Lower leg skin (tissue), 4 donors: ENCODE measurements around the gene PIP5K1B. TPM values are rescaled to one million over a fixed set of nuclear protein-coding genes. Genes with fewer than 3 reads are reported as not detected.

ENCODE experiments used
- DNase-seq, 2 donors: peaks; one replicate each; pipeline ENCODE4 v3.0.0-alpha.2; 2019; ENCODE audit warnings: low spot score in 2 of 2
- H3K4me3 ChIP-seq: fragments of 200-600 bp; sonication (generic); 2 replicates; pipeline ENCODE4 v1.5.1; 2017; ENCODE audit warnings: mild to moderate bottlenecking, low read depth; ENCODE audit not compliant: poor library complexity, severe bottlenecking
- CTCF ChIP-seq, 3 donors: fragments of 450-650 bp; IDR thresholded peaks; one replicate each; pipeline ENCODE4 v1.5.1; 2016; ENCODE audit warnings: antibody characterized with exemption in 3 of 3, mild to moderate bottlenecking in 3 of 3, moderate library complexity in 2 of 3
- POLR2A ChIP-seq, 2 donors: fragments of 450-650 bp; IDR thresholded peaks; one replicate each; pipeline ENCODE4 v1.6.1; 2016 to 2017; ENCODE audit warnings: antibody characterized with exemption in 2 of 2, mild to moderate bottlenecking in 1 of 2, moderate library complexity in 1 of 2
- WGBS, 2 donors: methylation state at CpG; one replicate each; pipeline ENCODE4 v1.1.5; 2018; 5-methylcytosine and 5-hydroxymethylcytosine counted together
- intact Hi-C: fragments of 100-400 bp; cut with DNase I; formaldehyde crosslinking; loops from one replicate; pipeline ENCODE4 v1.15.0; 2023; ENCODE audit warnings: low total_unique reads
- total RNA-seq, 4 donors: library from RNA; depleted of rRNA; stranded (reverse); fragments of >200 nt; gene quantifications; one replicate each; pipeline ENCODE4 v1.1.0, GENCODE V29; 2016

The PIP5K1B gene
- total RNA-seq, 4 donors from 2014 or later = 0.42 to 3.3 (median 2.7) TPM

GRCh38 chr9:69003051-69003450 is 298.0 kb downstream of the PIP5K1B start:
- H3K4me3 ChIP-seq = no peak overlapping the region
- DNase-seq = no peak
- intact Hi-C loops = loop anchor here (10.0 kb wide), 1 partner anchor 418 kb away; no protein-coding TSS in a partner anchor
- 70 to 79% methylated on average over 8 of the region's 8 CpGs for WGBS, 2 donors
- TF ChIP-seq POLR2A (IDR thresholded peaks at IDR 0.05) = no peak
- TF ChIP-seq CTCF (IDR thresholded peaks at IDR 0.05) = no peak

- intact Hi-C loops = loop anchor here (10.0 kb wide), 1 partner anchor 420 kb away; no protein-coding TSS in a partner anchor
- no peak overlapping the region for H3K4me3 ChIP-seq
- no peak for TF ChIP-seq CTCF (IDR thresholded peaks at IDR 0.05)
- TF ChIP-seq POLR2A (IDR thresholded peaks at IDR 0.05) = no peak
- 16 to 21% methylated on average over 2 of the region's 2 CpGs for WGBS, 2 donors
- DNase-seq = peak in 1 of 2 donors; percentile 26
Observed at GRCh38 chr9:69004836-69005235, 299.8 kb downstream of the PIP5K1B start.

- intact Hi-C loops = loop anchor here (10.0 kb wide), 1 partner anchor 425 kb away; no protein-coding TSS in a partner anchor
- TF ChIP-seq CTCF (IDR thresholded peaks at IDR 0.05) = no peak
- H3K4me3 ChIP-seq = no peak overlapping the region
- WGBS, 2 donors = 36 to 49% methylated on average over 1 of the region's 1 CpG
- no peak for DNase-seq
Observed at GRCh38 chr9:69009708-69010107, 304.7 kb downstream of the PIP5K1B start.

GRCh38 chr9:69012696-69013381 is 307.8 kb downstream of the PIP5K1B start:
- no peak overlapping the region for H3K4me3 ChIP-seq
- WGBS, 2 donors = 79 to 81% methylated on average over 18 of the region's 18 CpGs
- DNase-seq = peak in 1 of 2 donors; percentile 65
- intact Hi-C loops = no loop called here
- TF ChIP-seq CTCF (IDR thresholded peaks at IDR 0.05) (no peak), POLR2A (IDR thresholded peaks at IDR 0.05) (no peak)

GRCh38 chr9:69013382-69013727 is 308.3 kb downstream of the PIP5K1B start:
- intact Hi-C loops = no loop called here
- DNase-seq = peak in 1 of 2 donors; percentile 71
- 96% methylated on average over 26 of the region's 26 CpGs for WGBS, 2 donors
- H3K4me3 ChIP-seq = no peak overlapping the region
- no peak for TF ChIP-seq CTCF (IDR thresholded peaks at IDR 0.05)
- no peak for TF ChIP-seq POLR2A (IDR thresholded peaks at IDR 0.05)

- TF ChIP-seq CTCF (IDR thresholded peaks at IDR 0.05) (no peak), POLR2A (IDR thresholded peaks at IDR 0.05) (no peak)
- 97% methylated on average over 29 of the region's 29 CpGs for WGBS, 2 donors
- H3K4me3 ChIP-seq = no peak within 1 kb of the TSS
- no peak for DNase-seq
- intact Hi-C loops = no loop called here
Observed at GRCh38 chr9:69014013-69014412, 309.0 kb downstream of the PIP5K1B start, which contains the start of gene PRKACG. PRKACG (minus strand) TSS chr9:69014113; CDS start chr9:69014092, 21 bp downstream.
